ENCODE data around the gene SLC25A12.

DNA sequence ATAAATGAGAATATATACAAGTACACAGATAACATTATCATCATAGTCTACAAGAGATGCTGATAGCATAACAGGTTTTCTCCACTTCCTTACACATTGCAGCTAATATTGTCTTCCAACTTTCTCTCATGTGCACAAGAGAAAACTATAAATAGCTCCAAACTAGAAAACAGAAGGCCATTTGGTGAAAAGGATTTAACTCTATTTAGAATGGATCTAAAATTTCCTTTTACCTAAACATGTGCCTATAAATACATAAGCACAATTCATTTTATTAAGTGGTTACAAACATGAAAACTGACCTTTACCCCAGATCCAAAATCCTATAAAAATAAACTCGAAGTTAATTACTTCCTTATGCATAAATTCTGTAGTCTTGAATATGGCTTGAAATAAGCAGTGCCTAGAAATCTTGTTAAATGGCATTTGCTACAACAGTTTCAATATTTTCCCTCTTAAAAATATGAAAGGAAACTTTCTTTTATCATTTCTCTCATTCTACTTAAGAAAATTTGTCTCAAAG lies 41.6 kb downstream of the SLC25A12 start:
- TF ChIP-seq, protein P1, sequence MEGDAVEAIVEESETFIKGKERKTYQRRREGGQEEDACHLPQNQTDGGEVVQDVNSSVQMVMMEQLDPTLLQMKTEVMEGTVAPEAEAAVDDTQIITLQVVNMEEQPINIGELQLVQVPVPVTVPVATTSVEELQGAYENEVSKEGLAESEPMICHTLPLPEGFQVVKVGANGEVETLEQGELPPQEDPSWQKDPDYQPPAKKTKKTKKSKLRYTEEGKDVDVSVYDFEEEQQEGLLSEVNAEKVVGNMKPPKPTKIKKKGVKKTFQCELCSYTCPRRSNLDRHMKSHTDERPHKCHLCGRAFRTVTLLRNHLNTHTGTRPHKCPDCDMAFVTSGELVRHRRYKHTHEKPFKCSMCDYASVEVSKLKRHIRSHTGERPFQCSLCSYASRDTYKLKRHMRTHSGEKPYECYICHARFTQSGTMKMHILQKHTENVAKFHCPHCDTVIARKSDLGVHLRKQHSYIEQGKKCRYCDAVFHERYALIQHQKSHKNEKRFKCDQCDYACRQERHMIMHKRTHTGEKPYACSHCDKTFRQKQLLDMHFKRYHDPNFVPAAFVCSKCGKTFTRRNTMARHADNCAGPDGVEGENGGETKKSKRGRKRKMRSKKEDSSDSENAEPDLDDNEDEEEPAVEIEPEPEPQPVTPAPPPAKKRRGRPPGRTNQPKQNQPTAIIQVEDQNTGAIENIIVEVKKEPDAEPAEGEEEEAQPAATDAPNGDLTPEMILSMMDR (IDR thresholded peaks at IDR 0.05) = no peak
- TF ChIP-seq EZH2 (IDR thresholded peaks at IDR 0.05; ENCODE audit: borderline replicate concordance, insufficient read depth, low read depth, low read length, poor library complexity, severe bottlenecking) = no peak
